ENCODE measurements around the gene CEPT1.

- TF ChIP-seq, protein P1, sequence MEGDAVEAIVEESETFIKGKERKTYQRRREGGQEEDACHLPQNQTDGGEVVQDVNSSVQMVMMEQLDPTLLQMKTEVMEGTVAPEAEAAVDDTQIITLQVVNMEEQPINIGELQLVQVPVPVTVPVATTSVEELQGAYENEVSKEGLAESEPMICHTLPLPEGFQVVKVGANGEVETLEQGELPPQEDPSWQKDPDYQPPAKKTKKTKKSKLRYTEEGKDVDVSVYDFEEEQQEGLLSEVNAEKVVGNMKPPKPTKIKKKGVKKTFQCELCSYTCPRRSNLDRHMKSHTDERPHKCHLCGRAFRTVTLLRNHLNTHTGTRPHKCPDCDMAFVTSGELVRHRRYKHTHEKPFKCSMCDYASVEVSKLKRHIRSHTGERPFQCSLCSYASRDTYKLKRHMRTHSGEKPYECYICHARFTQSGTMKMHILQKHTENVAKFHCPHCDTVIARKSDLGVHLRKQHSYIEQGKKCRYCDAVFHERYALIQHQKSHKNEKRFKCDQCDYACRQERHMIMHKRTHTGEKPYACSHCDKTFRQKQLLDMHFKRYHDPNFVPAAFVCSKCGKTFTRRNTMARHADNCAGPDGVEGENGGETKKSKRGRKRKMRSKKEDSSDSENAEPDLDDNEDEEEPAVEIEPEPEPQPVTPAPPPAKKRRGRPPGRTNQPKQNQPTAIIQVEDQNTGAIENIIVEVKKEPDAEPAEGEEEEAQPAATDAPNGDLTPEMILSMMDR (IDR thresholded peaks at IDR 0.05; ENCODE audit: insufficient read depth, low read depth, low read length) = no peak
- TF ChIP-seq EZH2 (IDR thresholded peaks at IDR 0.05; ENCODE audit: insufficient read depth, low read length) = no peak
Measured at GRCh38 chr1:111097356-111098099, 42.5 kb upstream of the CEPT1 start.

Measured in astrocyte (in vitro differentiated cells and primary cell).